Measurements from ENCODE around the gene ADRA2B.

The ADRA2B gene

GRCh38 chr2:96150007-96150640 lies 33.8 kb upstream of the ADRA2B start:
- no peak for DNase-seq

- DNase-seq: peak; percentile 97 to 99
Measured at GRCh38 chr2:96148410-96149217, 32.2 kb upstream of the ADRA2B start.

- no peak for DNase-seq
Measured at GRCh38 chr2:96147593-96148201, 31.3 kb upstream of the ADRA2B start.

- DNase-seq: no peak
Measured at GRCh38 chr2:96146881-96147592, 30.7 kb upstream of the ADRA2B start.

- DNase-seq: peak; percentile 90 to 92
Measured at GRCh38 chr2:96146153-96146880, 29.9 kb upstream of the ADRA2B start.

GRCh38 chr2:96145848-96146152 lies 29.4 kb upstream of the ADRA2B start:
- no peak for DNase-seq

GRCh38 chr2:96145036-96145847 lies 28.9 kb upstream of the ADRA2B start, which contains the start of gene DUSP2:
TSS of gene DUSP2 (minus strand) at chr2:96145440. CDS start at chr2:96145354, 86 bp downstream.
- DNase-seq: peak; percentile 96 to 97

GRCh38 chr2:96144481-96145035 lies 28.2 kb upstream of the ADRA2B start:
- DNase-seq: peak in 1 of 2 donors; percentile 35

GRCh38 chr2:96143848-96144480 lies 27.6 kb upstream of the ADRA2B start:
- DNase-seq: peak in 1 of 2 donors; percentile 38

GRCh38 chr2:96143231-96143847 lies 27.0 kb upstream of the ADRA2B start:
- peak; percentile 19 to 49 for DNase-seq

GRCh38 chr2:96142217-96143113 lies 26.1 kb upstream of the ADRA2B start:
- peak; percentile 79 to 81 for DNase-seq

GRCh38 chr2:96141624-96141967 lies 25.2 kb upstream of the ADRA2B start:
- DNase-seq: peak; percentile 15 to 34

- DNase-seq: peak in 1 of 2 donors; percentile 41
Measured at GRCh38 chr2:96140941-96141623, 24.7 kb upstream of the ADRA2B start.

GRCh38 chr2:96139181-96139758 lies 22.9 kb upstream of the ADRA2B start:
- peak in 1 of 2 donors; percentile 25 for DNase-seq

GRCh38 chr2:96138179-96139145 lies 22.1 kb upstream of the ADRA2B start, which contains the start of gene ASTL:
TSS of gene ASTL (minus strand) at chr2:96138502. CDS start at chr2:96138436, 66 bp downstream.
- DNase-seq: peak; percentile 75

GRCh38 chr2:96137321-96138178 lies 21.2 kb upstream of the ADRA2B start:
- DNase-seq: peak in 1 of 2 donors; percentile 34
